ENCODE results near the gene KIFC1. TPM values are rescaled to one million over a fixed set of nuclear protein-coding genes. Genes with fewer than 3 reads are reported as not detected.
"Not testable (repeated sequence)": the region's sequence is repeated elsewhere in the genome, so short reads cannot be mapped to it uniquely, and the experiment has no call there.

The KIFC1 gene
- total RNA-seq, 2 donors from 2014 or later: 103 to 170 TPM

- no peak for ATAC-seq
- Mint-ChIP-seq H3K9me3 (no peaks in the 10 kb centered on the region), H3K36me3 (no peaks in the 10 kb centered on the region), H3K27ac (no peak overlapping the region)
- no peak for DNase-seq (ENCODE audit: low spot score in 2 of 2)
Measured at GRCh38 chr6:33367009-33367714, 24.5 kb upstream of the KIFC1 start.

- not testable (repeated sequence) for H3K36me3 Mint-ChIP-seq; DNase-seq (ENCODE audit: low spot score in 2 of 2); ATAC-seq; H3K9me3 Mint-ChIP-seq; H3K27ac Mint-ChIP-seq
Measured at GRCh38 chr6:33367715-33368025, 24.0 kb upstream of the KIFC1 start.

- DNase-seq (ENCODE audit: low spot score in 2 of 2); H3K9me3 Mint-ChIP-seq; H3K36me3 Mint-ChIP-seq; H3K27ac Mint-ChIP-seq; ATAC-seq: not testable (repeated sequence)
Measured at GRCh38 chr6:33371901-33372300, 19.7 kb upstream of the KIFC1 start.

GRCh38 chr6:33372526-33373123 is 19.0 kb upstream of the KIFC1 start:
- Mint-ChIP-seq H3K9me3 (no peaks in the 10 kb centered on the region), H3K27ac (no peak overlapping the region), H3K36me3 (no peaks in the 10 kb centered on the region)
- no peak for DNase-seq (ENCODE audit: low spot score in 2 of 2)
- ATAC-seq: no peak

- no peak for DNase-seq (ENCODE audit: low spot score in 2 of 2)
- Mint-ChIP-seq H3K36me3 (no peaks in the 10 kb centered on the region), H3K9me3 (no peaks in the 10 kb centered on the region), H3K27ac (peak overlapping the region in 1 of 2 donors; percentile 47)
- no peak for ATAC-seq
Measured at GRCh38 chr6:33373960-33374910, 17.4 kb upstream of the KIFC1 start.

- DNase-seq (ENCODE audit: low spot score in 2 of 2) (no peak), ATAC-seq (no peak)
- Mint-ChIP-seq H3K36me3 (no peaks in the 10 kb centered on the region), H3K27ac (no peak overlapping the region), H3K9me3 (no peaks in the 10 kb centered on the region)
Measured at GRCh38 chr6:33375143-33375671, 16.4 kb upstream of the KIFC1 start.

- no peaks in the 10 kb centered on the region for H3K36me3 Mint-ChIP-seq
- H3K9me3 Mint-ChIP-seq: no peaks in the 10 kb centered on the region
- ATAC-seq (no peak), DNase-seq (ENCODE audit: low spot score in 2 of 2) (no peak)
- H3K27ac Mint-ChIP-seq: no peak overlapping the region
Measured at GRCh38 chr6:33377171-33377570, 14.5 kb upstream of the KIFC1 start.

GRCh38 chr6:33379184-33379583 is 12.4 kb upstream of the KIFC1 start:
- not testable (repeated sequence) for ATAC-seq; DNase-seq (ENCODE audit: low spot score in 2 of 2); H3K27ac Mint-ChIP-seq; H3K36me3 Mint-ChIP-seq; H3K9me3 Mint-ChIP-seq

- ATAC-seq: no peak
- H3K9me3 Mint-ChIP-seq: no peaks in the 10 kb centered on the region
- H3K36me3 Mint-ChIP-seq: no peaks in the 10 kb centered on the region
- no peak for DNase-seq (ENCODE audit: low spot score in 2 of 2)
- H3K27ac Mint-ChIP-seq: no peak overlapping the region
Measured at GRCh38 chr6:33380272-33380981, 11.2 kb upstream of the KIFC1 start.

GRCh38 chr6:33383427-33384185 is 8.0 kb upstream of the KIFC1 start:
- no peaks in the 10 kb centered on the region for H3K9me3 Mint-ChIP-seq
- ATAC-seq (no peak), DNase-seq (ENCODE audit: low spot score in 2 of 2) (no peak)
- no peaks in the 10 kb centered on the region for H3K36me3 Mint-ChIP-seq
- H3K27ac Mint-ChIP-seq: no peak overlapping the region

- no peak overlapping the region for H3K27ac Mint-ChIP-seq
- H3K36me3 Mint-ChIP-seq: no peaks in the 10 kb centered on the region
- ATAC-seq (no peak), DNase-seq (ENCODE audit: low spot score in 2 of 2) (no peak)
- H3K9me3 Mint-ChIP-seq: no peaks in the 10 kb centered on the region
Measured at GRCh38 chr6:33384581-33385020, 7.0 kb upstream of the KIFC1 start.

- DNase-seq (ENCODE audit: low spot score in 2 of 2): no peak
- Mint-ChIP-seq H3K27ac (peak overlapping the region; percentile 95 to 99), H3K36me3 (peaks cover 19 to 20% of the 10 kb centered on the region in 2 donors), H3K9me3 (no peaks in the 10 kb centered on the region)
- ATAC-seq: no peak
Measured at GRCh38 chr6:33390173-33390572, 1.4 kb upstream of the KIFC1 start.

- no peak for DNase-seq (ENCODE audit: low spot score in 2 of 2)
- Mint-ChIP-seq H3K9me3 (no peaks in the 10 kb centered on the region), H3K36me3 (peaks cover 19 to 22% of the 10 kb centered on the region in 2 donors), H3K27ac (peak overlapping the region; percentile 95 to 99)
- ATAC-seq: no peak
Measured at GRCh38 chr6:33390767-33391277, 801 bp upstream of the KIFC1 start.

- Mint-ChIP-seq H3K27ac (peak overlapping the region; percentile 95 to 99), H3K9me3 (no peaks in the 10 kb centered on the region), H3K36me3 (peaks cover 19 to 27% of the 10 kb centered on the region in 2 donors)
- DNase-seq (ENCODE audit: low spot score in 2 of 2): peak in 1 of 2 donors; percentile 74
- ATAC-seq: peak; percentile 62 to 75
Measured at GRCh38 chr6:33391922-33392594, 435 bp downstream of the KIFC1 start.

- H3K9me3 Mint-ChIP-seq: no peaks in the 10 kb centered on the region
- peak overlapping the region; percentile 95 to 99 for H3K27ac Mint-ChIP-seq
- no peak for DNase-seq (ENCODE audit: low spot score in 2 of 2)
- H3K36me3 Mint-ChIP-seq: peaks cover 22 to 30% of the 10 kb centered on the region in 2 donors
- no peak for ATAC-seq
Measured at GRCh38 chr6:33392595-33392948, 949 bp downstream of the KIFC1 start.

Measured in activated naive CD4-positive, alpha-beta T cell treated with anti-CD3 and anti-CD28 coated beads, Interleukin-2, amount 50 U/mL, for 72 hours (primary cell).